GM19099 (cell line): Measurements from ENCODE around the gene PTCD3.

Experiments
- POLR2A ChIP-seq: IDR thresholded peaks from 3 replicates; pipeline ENCODE4 v1.6.1; 2011; ENCODE audit warnings: low read depth; ENCODE audit not compliant: insufficient read length; ENCODE audit errors: extremely low read depth

The PTCD3 gene

DNA sequence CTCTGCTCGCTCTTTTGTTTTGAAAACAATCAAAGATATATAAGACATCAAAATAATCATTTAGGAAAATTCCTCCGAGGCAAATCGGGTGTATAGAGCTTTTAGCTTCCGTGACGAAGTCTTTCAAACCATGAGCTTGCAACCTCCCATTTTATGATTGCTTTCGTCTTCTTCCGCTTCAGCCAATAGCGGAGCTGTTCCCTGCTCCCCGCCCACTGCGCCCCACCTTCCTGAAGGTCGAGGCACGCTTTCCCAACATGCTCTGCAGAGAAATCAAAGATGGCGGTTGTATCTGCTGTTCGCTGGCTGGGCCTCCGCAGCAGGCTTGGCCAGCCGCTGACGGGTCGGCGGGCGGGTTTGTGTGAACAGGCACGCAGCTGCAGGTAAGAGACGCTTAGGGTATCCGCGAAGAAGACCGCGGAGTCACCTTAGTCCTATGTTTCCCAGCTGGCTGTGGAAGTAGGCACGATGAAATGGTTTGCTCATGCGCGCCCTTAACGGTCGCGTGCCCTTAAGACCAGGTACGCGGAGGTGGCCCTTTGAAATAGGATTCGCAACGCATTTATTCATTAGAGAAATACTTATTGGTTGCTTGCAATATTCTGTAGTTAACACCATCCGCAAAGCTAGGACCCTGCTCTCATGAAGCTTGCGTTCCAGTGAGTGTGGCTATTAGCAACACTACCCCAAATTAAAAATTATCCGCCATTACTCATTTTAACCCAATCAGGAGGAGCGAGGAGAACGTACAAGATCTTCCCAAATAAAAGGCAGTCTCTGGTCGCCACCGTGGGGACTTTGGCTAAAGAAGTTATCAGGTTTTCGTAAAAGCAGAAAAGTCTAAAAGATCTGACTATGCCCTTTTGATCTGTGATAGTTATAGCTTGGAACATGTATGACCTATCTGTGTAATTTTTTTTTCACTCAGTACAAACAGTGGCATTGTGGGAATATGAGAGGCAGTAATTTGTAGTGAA lies at the start of gene PTCD3:
Gene PTCD3, plus strand, starts transcription at position 267 of the 977 bp plus-strand sequence. Its CDS starts 13 bp downstream, at position 280.
- TF ChIP-seq POLR2A, result peak; percentile 96

GRCh38 chr2:86056590-86057331 lies 49.3 kb upstream of the PTCD3 start:
- no peak for TF ChIP-seq POLR2A

DNA sequence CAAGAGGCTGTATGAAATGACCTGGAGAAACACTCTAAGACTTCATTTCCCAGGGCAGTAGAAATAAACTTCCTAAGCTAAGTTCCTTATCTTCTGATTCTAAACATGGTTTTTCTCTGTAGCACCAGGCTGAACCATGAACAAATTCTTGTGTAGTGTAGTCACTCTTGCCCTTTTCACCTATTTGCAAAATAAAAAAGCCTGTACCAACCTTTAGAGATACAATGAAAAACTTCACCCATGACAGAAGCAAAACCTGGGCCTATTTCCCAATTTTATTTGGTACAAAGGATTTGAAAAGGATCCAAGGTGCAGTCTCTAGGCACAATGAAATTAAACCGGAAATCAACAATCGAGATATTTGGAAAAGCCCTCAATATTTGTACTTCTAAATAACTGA lies 44.0 kb upstream of the PTCD3 start:
- TF ChIP-seq POLR2A, result no peak

- TF ChIP-seq POLR2A, result no peak
These were observed 42.0 kb upstream of the PTCD3 start for GRCh38 chr2:86064006-86064405.

- TF ChIP-seq POLR2A, result no peak
These were observed 40.5 kb upstream of the PTCD3 start for GRCh38 chr2:86065512-86065911.

DNA sequence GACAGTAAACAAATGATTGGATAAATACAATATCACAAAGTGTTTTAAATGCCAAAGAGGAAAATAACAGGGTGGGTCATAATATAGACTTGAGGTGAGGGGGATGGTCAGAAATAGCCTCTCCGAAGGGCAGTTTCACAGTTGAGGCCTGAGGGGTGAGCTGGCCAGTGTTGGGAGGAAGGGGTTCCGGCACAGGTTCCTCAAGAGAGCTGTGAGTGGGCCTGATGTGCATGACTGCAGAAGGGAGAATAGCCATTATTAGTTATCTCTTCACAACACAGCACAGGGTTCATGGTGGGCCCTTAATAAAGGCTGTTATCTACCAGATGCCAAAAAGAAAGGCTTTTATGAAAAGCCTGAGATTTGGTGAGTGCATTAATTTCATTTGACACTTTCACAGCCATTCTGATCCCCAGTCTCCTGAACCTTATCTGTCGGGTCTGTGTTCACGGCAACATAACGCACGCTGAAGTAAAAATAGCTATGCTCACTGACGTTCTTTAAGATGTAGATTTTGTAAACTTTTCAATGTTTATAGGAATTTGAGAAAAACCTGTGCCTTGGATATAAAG lies 39.9 kb upstream of the PTCD3 start:
- TF ChIP-seq POLR2A, result no peak

GRCh38 chr2:86066915-86067314 lies 39.1 kb upstream of the PTCD3 start:
- no peak for TF ChIP-seq POLR2A

GRCh38 chr2:86068136-86068588 lies 37.9 kb upstream of the PTCD3 start:
- no peak for TF ChIP-seq POLR2A

GRCh38 chr2:86068648-86069047 lies 37.4 kb upstream of the PTCD3 start:
- no peak for TF ChIP-seq POLR2A

GRCh38 chr2:86069091-86069685 lies 36.8 kb upstream of the PTCD3 start:
- TF ChIP-seq POLR2A, result no peak

GRCh38 chr2:86069783-86070339 lies 36.2 kb upstream of the PTCD3 start:
- no peak for TF ChIP-seq POLR2A

- no peak for TF ChIP-seq POLR2A
These were observed 35.2 kb upstream of the PTCD3 start for GRCh38 chr2:86070868-86071267.

DNA sequence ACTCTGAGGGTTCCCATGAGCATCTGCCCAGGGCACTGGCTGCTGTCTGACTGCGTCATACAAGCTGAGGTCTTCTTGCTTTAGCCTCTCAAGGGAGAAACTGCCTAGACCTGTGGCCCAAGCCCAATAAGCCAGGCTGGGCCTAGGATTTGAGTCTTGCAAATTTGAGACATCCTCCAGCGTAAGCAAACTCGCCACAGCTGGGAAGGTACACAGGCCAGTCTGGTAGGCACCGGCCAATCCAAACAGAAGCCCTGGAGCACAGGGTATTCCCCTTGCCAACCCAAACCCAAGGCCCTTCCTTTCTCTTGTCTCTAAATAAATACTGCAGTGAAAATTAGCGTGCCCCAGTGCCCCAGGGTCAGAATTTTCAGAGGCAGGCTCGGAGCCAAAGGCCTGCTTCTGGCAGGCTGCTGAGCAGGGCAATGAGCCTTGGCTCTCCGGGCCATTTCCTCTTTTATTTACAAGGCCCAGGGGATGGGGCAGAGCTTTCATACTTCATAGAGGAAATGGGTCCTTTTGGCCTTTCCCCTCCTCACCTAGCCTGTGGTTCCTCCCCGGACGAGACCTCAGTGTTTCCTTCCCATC lies 33.7 kb upstream of the PTCD3 start:
- TF ChIP-seq POLR2A, result no peak

DNA sequence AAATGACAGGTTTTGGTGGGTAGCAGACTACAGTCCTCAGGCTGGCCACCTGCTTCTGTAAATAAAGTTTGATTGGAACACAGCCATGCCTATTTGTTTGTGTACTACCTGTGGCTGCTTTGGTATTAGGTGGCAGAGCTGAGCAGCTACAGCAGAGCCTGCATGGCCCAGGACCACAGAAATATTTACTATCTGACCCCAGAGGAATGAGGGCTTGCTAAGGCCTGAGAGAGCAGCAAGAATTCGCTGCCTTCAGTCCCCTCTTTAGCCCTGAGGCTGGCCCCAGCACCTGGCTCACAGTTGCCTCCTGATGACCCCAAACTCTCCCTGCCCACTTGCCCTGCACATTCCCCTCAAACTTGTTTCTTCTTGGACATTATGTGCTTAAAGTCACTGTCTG lies 32.8 kb upstream of the PTCD3 start:
- TF ChIP-seq POLR2A, result no peak
